Upper lobe of right lung (tissue), 1 donor: ENCODE measurements around the gene IRF2BP2. TPM values are rescaled to one million over a fixed set of nuclear protein-coding genes. Genes with fewer than 3 reads are reported as not detected.

Experiments used
- ATAC-seq: fragments of 200-7000 bp; cut with Tn5 transposase; one replicate; pipeline ENCODE4 v1.9.1; 2020; ENCODE audit warnings: mild to moderate bottlenecking, moderate library complexity
- DNase-seq: peaks from one replicate; pipeline ENCODE4 v3.0.0-alpha.2; 2020
- H3K27ac ChIP-seq: fragments of 200-600 bp; one replicate; pipeline ENCODE4 v1.8.0; 2022
- H3K27me3 ChIP-seq: fragments of 200-600 bp; one replicate; pipeline ENCODE4 v1.8.0; 2022; ENCODE audit warnings: mild to moderate bottlenecking
- H3K36me3 ChIP-seq: fragments of 200-600 bp; one replicate; pipeline ENCODE4 v1.8.0; 2022
- H3K4me1 ChIP-seq: fragments of 200-600 bp; one replicate; pipeline ENCODE4 v1.8.0; 2022
- H3K4me3 ChIP-seq: fragments of 200-600 bp; one replicate; pipeline ENCODE4 v1.8.0; 2022; ENCODE audit warnings: mild to moderate bottlenecking
- H3K9me3 ChIP-seq: fragments of 200-600 bp; one replicate; pipeline ENCODE4 v1.8.0; 2022
- CTCF ChIP-seq: fragments of 200-600 bp; IDR thresholded peaks from one replicate; pipeline ENCODE4 v1.8.0; 2022; ENCODE audit warnings: antibody characterized with exemption
- intact Hi-C: fragments of 100-400 bp; cut with DNase I; formaldehyde crosslinking; loops from one replicate; pipeline ENCODE4 v1.11.0; 2022
- total RNA-seq: library from RNA; stranded (reverse); fragmentation: NEBNext Ultra II Directional; extraction: Animal tissue kit (Norgen Biotek cat#: 25700); gene quantifications from one replicate; pipeline ENCODE4 v1.2.1, GENCODE V29; 2021
- donor health status: DM: no; HTN: yes; CAD: no; lungs with severe emphysema.

IRF2BP2 gene
- total RNA-seq, 1 donor from 2014 or later, result 161 TPM

- TF ChIP-seq CTCF, result no peak
- intact Hi-C loops, result loop anchor here (5.0 to 10.0 kb wide), 2 partner anchors 89 to 488 kb away; no protein-coding TSS in a partner anchor
- peaks cover 8% of the 10 kb centered on the region for H3K4me1 ChIP-seq
- H3K27me3 ChIP-seq, result no peaks in the 10 kb centered on the region
- no peak overlapping the region for H3K4me3 ChIP-seq
- H3K36me3 ChIP-seq, result no peaks in the 10 kb centered on the region
- H3K9me3 ChIP-seq, result no peaks in the 10 kb centered on the region
- no peak for ATAC-seq
- H3K27ac ChIP-seq, result no peak overlapping the region
- DNase-seq, result no peak
Measured at GRCh38 chr1:234593771-234594504, 16.0 kb downstream of the IRF2BP2 start.

GRCh38 chr1:234593109-234593508 lies 16.9 kb downstream of the IRF2BP2 start:
- no peaks in the 10 kb centered on the region for H3K36me3 ChIP-seq
- no peak for TF ChIP-seq CTCF
- intact Hi-C loops, result loop anchor here (5.0 to 10.0 kb wide), 2 partner anchors 88 to 489 kb away; no protein-coding TSS in a partner anchor

GRCh38 chr1:234592240-234592639 lies 17.7 kb downstream of the IRF2BP2 start:
- intact Hi-C loops, result loop anchor here (5.0 to 10.0 kb wide), 2 partner anchors 87 to 490 kb away; no protein-coding TSS in a partner anchor
- ATAC-seq (no peak), DNase-seq (no peak)
- no peak overlapping the region for H3K4me3 ChIP-seq
- H3K27ac ChIP-seq, result no peak overlapping the region
- no peaks in the 10 kb centered on the region for H3K27me3 ChIP-seq
- no peaks in the 10 kb centered on the region for H3K36me3 ChIP-seq
- peaks cover under 1% of the 10 kb centered on the region for H3K4me1 ChIP-seq
- no peaks in the 10 kb centered on the region for H3K9me3 ChIP-seq
- no peak for TF ChIP-seq CTCF

More at GRCh38 chr1:234593109-234593508, 16.9 kb downstream of the IRF2BP2 start:
- no peak overlapping the region for H3K4me3 ChIP-seq
- ATAC-seq (no peak), DNase-seq (no peak)
- no peaks in the 10 kb centered on the region for H3K9me3 ChIP-seq
- H3K4me1 ChIP-seq, result no peaks in the 10 kb centered on the region
- no peak overlapping the region for H3K27ac ChIP-seq
- H3K27me3 ChIP-seq, result no peaks in the 10 kb centered on the region

- peaks cover 4% of the 10 kb centered on the region for H3K4me1 ChIP-seq
- no peak overlapping the region for H3K27ac ChIP-seq
- no peaks in the 10 kb centered on the region for H3K36me3 ChIP-seq
- H3K27me3 ChIP-seq, result no peaks in the 10 kb centered on the region
- DNase-seq (no peak), ATAC-seq (no peak)
- H3K9me3 ChIP-seq, result no peaks in the 10 kb centered on the region
- intact Hi-C loops, result loop anchor here (5.0 to 10.0 kb wide), 2 partner anchors 86 to 491 kb away; no protein-coding TSS in a partner anchor
- no peak overlapping the region for H3K4me3 ChIP-seq
- TF ChIP-seq CTCF, result no peak
Measured at GRCh38 chr1:234591131-234591530, 18.8 kb downstream of the IRF2BP2 start.

GRCh38 chr1:234589854-234590620 lies 19.9 kb downstream of the IRF2BP2 start:
- TF ChIP-seq CTCF, result no peak
- H3K36me3 ChIP-seq, result no peaks in the 10 kb centered on the region
- H3K27me3 ChIP-seq, result no peaks in the 10 kb centered on the region
- no peaks in the 10 kb centered on the region for H3K9me3 ChIP-seq
- DNase-seq, result no peak
- H3K27ac ChIP-seq, result no peak overlapping the region
- no peak overlapping the region for H3K4me3 ChIP-seq
- no peak for ATAC-seq
- peaks cover 6% of the 10 kb centered on the region for H3K4me1 ChIP-seq
- intact Hi-C loops, result loop anchor here (5.0 to 10.0 kb wide), 2 partner anchors 85 to 492 kb away; no protein-coding TSS in a partner anchor
